ENCODE results near the gene SYCE3.

Gene SYCE3

DNA sequence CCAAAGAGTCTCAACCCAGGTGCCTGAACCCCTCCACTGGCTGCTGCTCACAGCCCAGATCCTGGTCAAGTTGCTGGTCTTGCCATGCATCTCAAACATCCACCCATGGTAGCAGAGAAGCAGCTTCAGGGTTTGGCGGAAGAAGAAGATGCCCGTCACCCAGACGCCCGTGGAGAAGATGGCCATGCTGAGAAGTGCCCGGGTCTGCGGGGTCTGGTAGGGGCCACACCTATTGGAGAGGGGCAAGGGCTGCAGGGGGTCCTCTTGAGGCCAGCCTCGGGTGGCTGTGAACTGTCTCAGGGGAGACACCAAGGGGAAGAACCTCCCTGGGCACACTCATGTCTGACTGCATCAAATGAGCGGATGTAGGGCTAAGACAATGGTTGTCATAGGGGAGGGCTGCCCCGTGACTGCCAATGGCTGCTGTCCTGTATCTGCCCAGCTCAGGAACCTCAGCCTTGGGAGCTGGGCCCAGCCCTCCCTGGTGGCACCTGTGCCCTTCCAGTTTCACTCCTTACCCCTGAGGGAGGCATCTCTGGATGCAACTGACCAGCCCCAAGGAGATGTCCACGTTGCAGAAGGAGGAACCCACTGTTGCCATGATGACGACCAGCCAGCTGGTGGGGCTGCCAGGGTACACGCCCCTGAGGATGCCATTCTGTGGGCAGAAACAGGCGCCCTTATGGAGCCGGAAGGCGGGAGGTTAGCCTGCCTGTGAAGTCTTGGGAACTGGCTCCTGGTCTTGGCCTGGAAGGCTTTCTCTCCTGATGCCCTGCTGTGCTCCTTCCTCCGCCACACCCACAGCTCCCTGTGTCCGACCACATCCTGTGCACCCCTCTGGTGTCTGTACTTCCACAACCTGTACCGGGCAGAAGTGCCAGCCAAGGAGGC, 14.3 kb upstream of the SYCE3 start:
- no peaks in the 10 kb centered on the region for H3K9me3 ChIP-seq (ENCODE audit: control insufficient read depth, insufficient read depth, low read depth, low read length)
- H3K27ac ChIP-seq (ENCODE audit: extremely low read depth, low read depth, low read length): no peak overlapping the region
- TF ChIP-seq ZSCAN23 (tag by site-specific recombination; IDR thresholded peaks at IDR 0.05) (no peak), ZNF776 (tag by site-specific recombination; IDR thresholded peaks at IDR 0.05; ENCODE audit: borderline replicate concordance) (no peak), ZIC2 (tag by site-specific recombination; IDR thresholded peaks at IDR 0.05) (peak; percentile 40)
- ChIA-PET CTCF (interaction anchor here (0.6 to 3.1 kb wide), 9 partner anchors 13 to 118 kb away, joined by 3 to 35 read pairs (median 4); partner anchors contain the start of genes SCO2 and SYCE3), POLR2A (interaction anchor here (2.1 to 3.3 kb wide), 2 partner anchors 11 to 14 kb away, joined by 13 read pairs; partner anchors contain the start of gene SYCE3)
- peaks cover 48 to 88% of the 10 kb centered on the region in 2 experiments for H3K36me3 ChIP-seq (ENCODE audit: control insufficient read depth in 2 of 2, insufficient read depth in 1 of 2, low read length in 2 of 2)
- peaks cover 3% of the 10 kb centered on the region; the same call in 1 of the 2 replicates for H3K4me1 ChIP-seq (ENCODE audit: control insufficient read depth, insufficient read depth, low read length)
- no peak overlapping the region for H3K4me3 ChIP-seq (ENCODE audit: low read depth, low read length)

DNA sequence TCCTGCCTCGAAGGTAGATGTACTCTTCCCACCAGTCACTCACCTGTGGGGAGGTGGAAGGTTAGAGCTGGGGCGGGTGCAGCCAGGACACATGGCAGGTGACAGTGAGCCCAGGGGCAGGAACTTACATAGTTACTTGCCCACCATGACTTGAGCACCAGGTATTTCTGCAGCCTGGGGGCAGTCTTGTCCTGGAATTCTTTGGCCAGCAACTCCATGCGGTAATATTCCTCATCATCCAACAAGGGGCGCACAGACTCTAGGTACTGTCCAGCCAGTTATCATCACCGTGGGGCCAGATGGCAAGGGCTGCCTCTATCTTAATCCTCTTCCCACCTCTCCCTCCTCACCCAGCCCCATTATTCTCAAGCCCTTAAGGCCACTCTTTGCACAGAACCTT, 13.4 kb upstream of the SYCE3 start:
- H3K4me3 ChIP-seq (ENCODE audit: low read depth, low read length): no peak overlapping the region
- TF ChIP-seq, protein P1, sequence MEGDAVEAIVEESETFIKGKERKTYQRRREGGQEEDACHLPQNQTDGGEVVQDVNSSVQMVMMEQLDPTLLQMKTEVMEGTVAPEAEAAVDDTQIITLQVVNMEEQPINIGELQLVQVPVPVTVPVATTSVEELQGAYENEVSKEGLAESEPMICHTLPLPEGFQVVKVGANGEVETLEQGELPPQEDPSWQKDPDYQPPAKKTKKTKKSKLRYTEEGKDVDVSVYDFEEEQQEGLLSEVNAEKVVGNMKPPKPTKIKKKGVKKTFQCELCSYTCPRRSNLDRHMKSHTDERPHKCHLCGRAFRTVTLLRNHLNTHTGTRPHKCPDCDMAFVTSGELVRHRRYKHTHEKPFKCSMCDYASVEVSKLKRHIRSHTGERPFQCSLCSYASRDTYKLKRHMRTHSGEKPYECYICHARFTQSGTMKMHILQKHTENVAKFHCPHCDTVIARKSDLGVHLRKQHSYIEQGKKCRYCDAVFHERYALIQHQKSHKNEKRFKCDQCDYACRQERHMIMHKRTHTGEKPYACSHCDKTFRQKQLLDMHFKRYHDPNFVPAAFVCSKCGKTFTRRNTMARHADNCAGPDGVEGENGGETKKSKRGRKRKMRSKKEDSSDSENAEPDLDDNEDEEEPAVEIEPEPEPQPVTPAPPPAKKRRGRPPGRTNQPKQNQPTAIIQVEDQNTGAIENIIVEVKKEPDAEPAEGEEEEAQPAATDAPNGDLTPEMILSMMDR (tag by site-specific recombination; IDR thresholded peaks at IDR 0.05): peak; percentile 90
- no peak for TF ChIP-seq ZSCAN30 (tag by site-specific recombination; IDR thresholded peaks at IDR 0.05)
- TF ChIP-seq KLF16 (tag by site-specific recombination; IDR thresholded peaks at IDR 0.05): no peak
- TF ChIP-seq ZEB2 (tag by site-specific recombination; IDR thresholded peaks at IDR 0.05): no peak
- TF ChIP-seq KLF7 (tag by site-specific recombination; IDR thresholded peaks at IDR 0.05; ENCODE audit: borderline replicate concordance): no peak
- TF ChIP-seq ZNF138 (tag by site-specific recombination; IDR thresholded peaks at IDR 0.05; ENCODE audit: borderline replicate concordance): no peak
- peak; percentile 51 for TF ChIP-seq ZNF654 (tag by site-specific recombination; IDR thresholded peaks at IDR 0.05; ENCODE audit: low read depth)
- no peak for TF ChIP-seq ZNF48 (tag by site-specific recombination; IDR thresholded peaks at IDR 0.05)
- TF ChIP-seq HOXA7 (CRISPR knock-in tag; IDR thresholded peaks at IDR 0.05; ENCODE audit: borderline replicate concordance): no peak
- TF ChIP-seq, protein P2, sequence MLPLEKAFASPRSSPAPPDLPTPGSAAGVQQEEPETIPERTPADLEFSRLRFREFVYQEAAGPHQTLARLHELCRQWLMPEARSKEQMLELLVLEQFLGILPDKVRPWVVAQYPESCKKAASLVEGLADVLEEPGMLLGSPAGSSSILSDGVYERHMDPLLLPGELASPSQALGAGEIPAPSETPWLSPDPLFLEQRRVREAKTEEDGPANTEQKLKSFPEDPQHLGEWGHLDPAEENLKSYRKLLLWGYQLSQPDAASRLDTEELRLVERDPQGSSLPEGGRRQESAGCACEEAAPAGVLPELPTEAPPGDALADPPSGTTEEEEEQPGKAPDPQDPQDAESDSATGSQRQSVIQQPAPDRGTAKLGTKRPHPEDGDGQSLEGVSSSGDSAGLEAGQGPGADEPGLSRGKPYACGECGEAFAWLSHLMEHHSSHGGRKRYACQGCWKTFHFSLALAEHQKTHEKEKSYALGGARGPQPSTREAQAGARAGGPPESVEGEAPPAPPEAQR (tag by site-specific recombination; IDR thresholded peaks at IDR 0.05): no peak
- ChIA-PET POLR2A (interaction anchor here (1.5 to 3.3 kb wide), 3 partner anchors 10 to 37 kb away, joined by 4 to 13 read pairs (median 13); partner anchors contain the start of gene SYCE3), CTCF (interaction anchor here (0.5 to 3.1 kb wide), 9 partner anchors 12 to 119 kb away, joined by 3 to 35 read pairs (median 4); partner anchors contain the start of genes SCO2 and SYCE3)
- H3K9me3 ChIP-seq (ENCODE audit: control insufficient read depth, insufficient read depth, low read depth, low read length): no peaks in the 10 kb centered on the region
- peaks cover 54 to 91% of the 10 kb centered on the region in 2 experiments for H3K36me3 ChIP-seq (ENCODE audit: control insufficient read depth in 2 of 2, insufficient read depth in 1 of 2, low read length in 2 of 2)
- H3K27ac ChIP-seq (ENCODE audit: extremely low read depth, low read depth, low read length): no peak overlapping the region
- H3K4me1 ChIP-seq (ENCODE audit: control insufficient read depth, insufficient read depth, low read length): no peaks in the 10 kb centered on the region

DNA sequence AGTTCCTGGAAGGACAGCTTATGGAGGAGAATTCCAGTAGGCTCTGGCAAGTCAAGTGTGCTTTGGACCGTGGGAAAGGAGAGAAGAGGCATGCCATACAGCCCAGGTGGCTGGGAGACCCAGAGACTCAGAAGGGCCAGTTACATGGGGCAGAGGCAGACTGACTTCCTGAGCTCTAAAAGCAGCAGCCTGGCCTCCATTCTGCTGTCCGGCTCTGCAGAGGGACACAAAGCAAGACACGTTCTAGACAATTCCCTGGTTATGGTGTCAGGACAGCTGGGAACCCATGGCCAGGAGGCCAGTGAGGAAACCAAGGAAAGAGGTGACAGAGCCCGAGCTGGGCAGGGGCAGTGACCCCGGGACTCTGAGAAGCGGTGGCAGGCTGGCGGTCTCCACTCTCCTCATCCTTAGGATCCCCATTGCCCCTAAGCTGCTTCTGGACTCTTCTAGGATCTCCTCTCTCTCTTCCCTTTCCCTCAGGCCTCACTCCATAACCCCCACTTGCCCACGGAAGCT, 12.8 kb upstream of the SYCE3 start:
- Histone ChIP-seq H3K36me3 (ENCODE audit: control insufficient read depth in 2 of 2, insufficient read depth in 1 of 2, low read length in 2 of 2) (peaks cover 48 to 92% of the 10 kb centered on the region in 2 experiments), H3K9me3 (ENCODE audit: control insufficient read depth, insufficient read depth, low read depth, low read length) (no peaks in the 10 kb centered on the region), H3K4me3 (ENCODE audit: low read depth, low read length) (no peak overlapping the region), H3K4me1 (ENCODE audit: control insufficient read depth, insufficient read depth, low read length) (no peaks in the 10 kb centered on the region), H3K27ac (ENCODE audit: extremely low read depth, low read depth, low read length) (no peak overlapping the region)
- POLR2A ChIA-PET: interaction anchor here (1.4 to 3.3 kb wide), 4 partner anchors 9 to 50 kb away, joined by 3 to 13 read pairs (median 8); partner anchors contain the start of genes SCO2 and SYCE3
- CTCF ChIA-PET: interaction anchor here (0.5 to 3.1 kb wide), 10 partner anchors 9 to 116 kb away, joined by 3 to 35 read pairs (median 4); partner anchors contain the start of gene SYCE3
- TF ChIP-seq ZNF621 (tag by site-specific recombination; IDR thresholded peaks at IDR 0.05): no peak
- TF ChIP-seq, protein P3, sequence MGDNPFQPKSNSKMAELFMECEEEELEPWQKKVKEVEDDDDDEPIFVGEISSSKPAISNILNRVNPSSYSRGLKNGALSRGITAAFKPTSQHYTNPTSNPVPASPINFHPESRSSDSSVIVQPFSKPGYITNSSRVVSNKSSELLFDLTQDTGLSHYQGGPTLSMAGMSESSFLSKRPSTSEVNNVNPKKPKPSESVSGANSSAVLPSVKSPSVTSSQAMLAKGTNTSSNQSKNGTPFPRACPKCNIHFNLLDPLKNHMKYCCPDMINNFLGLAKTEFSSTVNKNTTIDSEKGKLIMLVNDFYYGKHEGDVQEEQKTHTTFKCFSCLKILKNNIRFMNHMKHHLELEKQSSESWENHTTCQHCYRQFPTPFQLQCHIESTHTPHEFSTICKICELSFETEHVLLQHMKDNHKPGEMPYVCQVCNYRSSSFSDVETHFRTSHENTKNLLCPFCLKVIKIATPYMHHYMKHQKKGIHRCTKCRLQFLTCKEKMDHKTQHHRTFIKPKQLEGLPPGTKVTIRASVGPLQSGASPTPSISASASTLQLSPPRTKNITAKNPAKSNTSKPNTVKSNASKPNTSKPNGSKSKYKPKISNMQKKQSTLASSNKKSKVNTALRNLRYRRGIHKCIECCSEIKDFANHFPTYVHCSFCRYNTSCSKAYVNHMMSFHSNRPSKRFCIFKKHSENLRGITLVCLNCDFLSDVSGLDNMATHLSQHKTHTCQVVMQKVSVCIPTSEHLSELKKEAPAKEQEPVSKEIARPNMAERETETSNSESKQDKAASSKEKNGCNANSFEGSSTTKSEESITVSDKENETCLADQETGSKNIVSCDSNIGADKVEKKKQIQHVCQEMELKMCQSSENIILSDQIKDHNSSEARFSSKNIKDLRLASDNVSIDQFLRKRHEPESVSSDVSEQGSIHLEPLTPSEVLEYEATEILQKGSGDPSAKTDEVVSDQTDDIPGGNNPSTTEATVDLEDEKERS (tag by site-specific recombination; IDR thresholded peaks at IDR 0.05): no peak
- TF ChIP-seq, protein P4, sequence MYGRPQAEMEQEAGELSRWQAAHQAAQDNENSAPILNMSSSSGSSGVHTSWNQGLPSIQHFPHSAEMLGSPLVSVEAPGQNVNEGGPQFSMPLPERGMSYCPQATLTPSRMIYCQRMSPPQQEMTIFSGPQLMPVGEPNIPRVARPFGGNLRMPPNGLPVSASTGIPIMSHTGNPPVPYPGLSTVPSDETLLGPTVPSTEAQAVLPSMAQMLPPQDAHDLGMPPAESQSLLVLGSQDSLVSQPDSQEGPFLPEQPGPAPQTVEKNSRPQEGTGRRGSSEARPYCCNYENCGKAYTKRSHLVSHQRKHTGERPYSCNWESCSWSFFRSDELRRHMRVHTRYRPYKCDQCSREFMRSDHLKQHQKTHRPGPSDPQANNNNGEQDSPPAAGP (tag by site-specific recombination; IDR thresholded peaks at IDR 0.05): no peak
- TF ChIP-seq, protein P5, sequence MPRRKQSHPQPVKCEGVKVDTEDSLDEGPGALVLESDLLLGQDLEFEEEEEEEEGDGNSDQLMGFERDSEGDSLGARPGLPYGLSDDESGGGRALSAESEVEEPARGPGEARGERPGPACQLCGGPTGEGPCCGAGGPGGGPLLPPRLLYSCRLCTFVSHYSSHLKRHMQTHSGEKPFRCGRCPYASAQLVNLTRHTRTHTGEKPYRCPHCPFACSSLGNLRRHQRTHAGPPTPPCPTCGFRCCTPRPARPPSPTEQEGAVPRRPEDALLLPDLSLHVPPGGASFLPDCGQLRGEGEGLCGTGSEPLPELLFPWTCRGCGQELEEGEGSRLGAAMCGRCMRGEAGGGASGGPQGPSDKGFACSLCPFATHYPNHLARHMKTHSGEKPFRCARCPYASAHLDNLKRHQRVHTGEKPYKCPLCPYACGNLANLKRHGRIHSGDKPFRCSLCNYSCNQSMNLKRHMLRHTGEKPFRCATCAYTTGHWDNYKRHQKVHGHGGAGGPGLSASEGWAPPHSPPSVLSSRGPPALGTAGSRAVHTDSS (tag by site-specific recombination; IDR thresholded peaks at IDR 0.05): no peak
